GM19023 (cell line): Measurements from ENCODE around the gene MEGF11.

Source experiments
- ATAC-seq: cut with Tn5 transposase; IDR thresholded peaks from one replicate; pipeline ENCODE4 v1.9.1; 2021; ENCODE audit warnings: mild to moderate bottlenecking, moderate library complexity; ENCODE audit not compliant: unreplicated experiment

MEGF11 gene

DNA sequence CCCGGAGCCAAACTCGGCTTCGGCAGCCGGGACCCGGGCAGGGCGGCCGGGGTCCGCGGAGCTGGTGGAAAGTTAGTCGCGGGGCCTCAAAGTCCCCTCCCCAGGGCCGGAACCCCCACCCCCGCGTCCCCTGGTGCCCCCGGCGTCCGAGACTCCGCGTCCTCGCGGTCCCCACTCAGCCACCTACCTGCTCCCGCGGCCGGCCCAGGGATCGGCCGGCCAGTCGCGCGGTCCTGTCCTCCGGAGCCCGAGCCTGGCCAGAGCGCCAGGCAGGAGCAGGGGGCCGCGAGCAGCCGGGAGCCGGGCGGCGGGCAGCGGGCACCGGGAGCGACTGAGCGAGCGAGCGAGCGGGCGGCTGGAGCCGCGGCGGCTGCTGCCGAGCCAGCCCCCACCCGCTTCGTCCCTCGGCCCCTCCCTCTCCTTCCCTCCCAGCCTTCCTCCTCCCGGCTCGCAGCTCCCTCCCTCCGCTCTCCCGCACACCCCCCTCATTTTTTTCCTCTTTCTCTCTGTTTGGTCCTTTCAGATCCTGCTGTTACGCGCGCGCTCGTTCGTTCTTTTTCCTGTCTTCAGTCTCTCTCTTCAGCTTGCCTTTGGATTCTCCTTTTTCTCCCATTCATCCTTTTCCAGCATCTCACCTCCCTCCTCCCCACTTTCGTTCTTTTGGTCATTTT lies at the start of gene MEGF11:
Gene MEGF11, minus strand, starts transcription at position 333 of the 671 bp plus-strand sequence. CDS start 125,347 bp downstream, outside the sequence.
- no peak for ATAC-seq

GRCh38 chr15:66302489-66303278 lies 49.1 kb upstream of the MEGF11 start:
- ATAC-seq, result no peak

DNA sequence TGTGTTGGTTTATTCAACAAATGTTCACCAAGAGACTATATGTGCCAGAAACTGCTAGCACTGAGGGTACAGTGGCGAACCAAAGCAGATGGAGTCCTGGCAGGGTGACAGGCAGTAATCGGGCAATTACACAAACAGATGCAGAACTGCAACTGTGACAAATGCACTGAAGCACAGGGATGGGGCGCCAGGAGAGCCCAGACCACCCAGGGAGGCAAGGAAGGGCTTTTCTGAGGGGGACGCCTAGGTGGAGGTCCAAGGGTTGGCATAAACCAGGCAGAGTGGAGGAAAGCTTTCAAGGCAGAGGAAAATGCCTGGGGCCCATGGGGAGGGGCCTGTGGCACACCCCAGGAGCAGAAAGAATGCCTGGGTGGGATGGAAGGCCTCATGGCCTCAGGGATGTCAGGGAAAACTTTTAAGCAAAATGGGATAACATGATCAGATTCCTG lies 45.3 kb upstream of the MEGF11 start:
- ATAC-seq, result no peak

DNA sequence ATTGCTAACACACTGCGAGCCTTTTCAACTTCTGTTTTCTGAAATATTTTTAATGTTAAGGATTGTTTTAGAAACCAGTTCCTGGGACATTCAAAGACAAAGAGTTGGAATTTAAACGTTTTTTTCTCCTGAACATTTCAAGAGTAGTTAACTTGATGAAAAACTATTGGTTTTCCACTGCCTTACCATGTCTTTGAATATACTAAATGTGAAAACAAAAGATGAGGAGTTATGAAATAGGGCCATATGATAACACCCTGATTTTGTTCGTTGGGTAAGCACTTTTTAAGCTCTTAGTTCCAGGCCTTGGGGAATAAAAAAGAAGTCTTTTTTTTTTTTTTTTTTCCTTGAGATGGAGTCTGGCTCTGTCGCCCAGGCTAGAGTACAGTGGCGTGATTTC lies 42.6 kb upstream of the MEGF11 start:
- ATAC-seq, result no peak

- ATAC-seq, result no peak
Measured at GRCh38 chr15:66294932-66295235, 41.3 kb upstream of the MEGF11 start.

GRCh38 chr15:66294157-66294931 lies 40.8 kb upstream of the MEGF11 start:
- peak; percentile 30 for ATAC-seq

DNA sequence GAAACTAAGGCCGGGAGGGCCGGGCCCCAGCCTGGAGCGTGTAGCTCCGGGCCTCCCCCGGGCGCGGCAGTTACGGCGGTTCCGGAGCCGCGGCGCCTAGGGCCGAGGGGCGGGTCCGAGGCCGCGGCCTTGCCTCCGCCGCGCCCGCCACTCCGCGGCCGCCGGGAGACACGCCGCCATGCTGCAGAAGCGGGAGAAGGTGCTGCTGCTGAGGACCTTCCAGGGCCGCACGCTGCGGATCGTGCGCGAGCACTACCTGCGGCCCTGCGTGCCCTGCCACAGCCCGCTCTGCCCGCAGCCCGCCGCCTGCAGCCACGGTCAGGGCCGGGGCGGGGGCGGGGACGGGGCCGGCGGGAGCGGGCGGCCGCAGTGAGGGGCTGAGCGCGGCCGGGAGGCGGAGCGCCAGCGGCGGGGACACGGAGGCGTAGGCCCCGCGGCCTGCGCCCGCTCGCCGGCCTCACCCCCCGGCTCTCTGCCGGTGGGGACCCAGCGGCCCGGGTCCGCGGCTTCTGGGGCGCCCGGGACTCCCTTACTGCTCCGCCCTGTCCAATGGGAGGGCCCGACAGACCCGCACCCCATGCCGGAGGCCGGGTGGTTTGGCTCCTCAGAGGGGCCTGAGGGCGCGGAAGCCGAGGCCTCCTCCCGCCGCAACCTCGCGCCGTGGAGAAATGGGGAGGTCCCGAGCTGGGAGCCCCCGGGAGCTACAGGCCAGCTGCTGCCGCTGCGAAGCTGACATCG lies 40.0 kb upstream of the MEGF11 start, which contains the start of gene DIS3L:
Gene DIS3L, plus strand, starts transcription at position 150 of the 738 bp plus-strand sequence. Its CDS starts 29 bp downstream, at position 179.
- peak; percentile 70 for ATAC-seq

GRCh38 chr15:66292571-66293418 lies 39.2 kb upstream of the MEGF11 start:
- peak; percentile 12 for ATAC-seq

DNA sequence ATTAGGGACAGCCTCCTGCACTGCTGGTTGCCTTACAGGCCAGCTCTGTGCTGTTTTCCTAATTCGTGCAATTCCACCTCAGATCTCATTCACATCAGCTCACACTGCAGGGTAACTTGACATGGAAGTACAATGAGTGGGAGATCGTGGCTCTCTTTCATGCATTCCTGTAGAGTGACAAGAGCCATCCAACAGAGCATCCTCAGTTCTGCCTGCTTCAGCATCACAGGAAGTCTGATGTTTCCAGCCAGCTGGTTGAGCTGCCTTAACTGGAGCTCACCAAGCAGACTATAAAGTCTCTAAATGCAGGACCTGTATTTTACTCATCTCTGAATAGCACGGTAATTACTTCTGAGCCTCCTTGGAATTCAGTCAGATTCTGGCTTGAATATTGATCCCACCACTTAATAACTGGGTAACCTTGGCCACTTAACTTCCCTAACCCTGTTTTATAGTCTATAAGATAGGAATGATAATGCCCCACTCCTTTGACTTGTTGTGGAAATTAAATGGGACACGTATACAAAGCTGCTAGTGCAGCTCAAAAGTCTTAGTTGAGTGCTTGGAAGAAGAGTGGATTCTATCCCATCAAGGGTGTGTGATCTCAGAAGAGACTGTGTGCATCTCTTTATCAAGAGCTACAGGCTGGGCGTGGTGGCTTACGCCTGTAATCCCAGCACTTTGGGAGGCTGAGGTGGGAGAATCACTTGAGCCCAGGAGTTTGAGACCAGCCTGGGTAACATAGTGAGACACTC lies 38.4 kb upstream of the MEGF11 start:
- ATAC-seq, result no peak

DNA sequence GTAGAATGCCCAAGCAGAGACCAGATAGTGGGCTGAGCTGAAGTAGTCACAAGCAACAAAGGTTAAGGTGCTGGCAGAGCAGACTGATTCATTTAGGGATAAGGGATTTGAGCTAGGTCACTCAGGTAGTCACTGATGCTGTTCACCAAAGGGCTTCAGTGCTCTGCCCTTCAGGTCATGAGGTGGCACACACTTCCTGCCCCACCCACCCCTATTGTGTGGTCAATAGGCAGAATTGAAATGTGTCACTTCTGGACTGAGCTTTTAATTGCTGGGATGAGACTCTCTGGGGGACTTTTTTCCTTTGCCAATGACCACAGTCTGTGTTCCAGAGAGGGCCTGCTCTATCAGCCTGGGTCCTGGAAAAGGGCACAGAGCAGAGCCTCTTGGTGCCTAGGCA lies 37.0 kb upstream of the MEGF11 start:
- ATAC-seq, result no peak

GRCh38 chr15:66290007-66290406 lies 36.5 kb upstream of the MEGF11 start:
- no peak for ATAC-seq

DNA sequence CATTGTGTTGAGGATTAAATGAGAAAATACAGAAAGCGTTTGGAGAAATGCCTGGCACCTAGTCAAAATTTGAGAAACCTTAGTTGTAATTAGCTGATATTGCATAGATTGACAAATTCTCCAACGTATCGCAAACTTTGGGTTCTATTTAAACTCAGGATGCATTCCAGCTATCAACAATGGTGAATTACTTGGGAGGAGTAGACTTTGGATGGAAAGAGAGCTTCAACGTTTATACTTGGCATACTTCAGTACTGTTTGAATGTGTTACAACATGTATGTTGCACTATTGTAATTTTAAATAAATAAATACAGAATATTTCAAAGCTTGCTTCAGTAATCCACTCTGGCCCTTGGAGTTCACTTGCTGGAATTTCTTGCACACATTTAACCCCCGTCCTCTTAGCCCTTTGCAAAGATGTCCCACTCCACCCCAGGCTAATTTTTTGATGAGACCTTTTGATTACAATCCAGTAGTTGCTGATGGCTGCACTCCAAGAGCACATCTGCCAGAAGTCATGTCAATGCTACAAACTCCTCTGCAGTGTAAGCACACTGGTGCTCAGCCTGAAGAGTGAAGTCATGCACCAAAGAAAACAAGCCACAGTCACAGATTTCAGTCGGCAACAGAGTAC lies 35.1 kb upstream of the MEGF11 start:
- ATAC-seq, result no peak

GRCh38 chr15:66288093-66288492 lies 34.5 kb upstream of the MEGF11 start:
- no peak for ATAC-seq

DNA sequence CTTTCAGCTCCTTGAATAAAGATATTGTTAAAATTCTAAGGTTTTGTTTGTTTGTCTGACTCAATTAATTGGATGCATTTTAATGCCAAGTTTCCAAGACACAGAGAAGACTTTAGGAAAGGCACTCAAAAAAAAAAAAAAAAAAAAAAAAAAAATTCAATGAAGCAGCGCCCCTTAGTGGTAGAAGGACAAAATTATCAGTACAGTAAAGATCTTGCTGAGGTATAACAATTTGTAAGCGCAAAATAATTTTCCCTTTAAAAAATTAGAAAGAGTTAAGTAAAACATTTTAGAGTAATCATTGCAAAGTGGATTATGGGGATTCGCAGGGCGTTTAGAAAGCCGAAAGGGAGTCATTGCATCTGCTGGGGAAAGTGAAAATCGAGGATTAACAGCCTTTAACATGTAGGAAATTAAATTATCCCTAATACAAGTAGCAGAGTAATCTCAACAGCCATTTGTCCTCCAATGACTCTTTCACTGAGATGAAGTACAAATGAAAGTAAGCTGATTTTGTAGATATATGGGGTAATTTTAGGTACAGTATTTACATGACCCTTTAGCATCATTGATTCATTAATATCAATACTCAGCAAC lies 34.0 kb upstream of the MEGF11 start:
- ATAC-seq, result no peak

DNA sequence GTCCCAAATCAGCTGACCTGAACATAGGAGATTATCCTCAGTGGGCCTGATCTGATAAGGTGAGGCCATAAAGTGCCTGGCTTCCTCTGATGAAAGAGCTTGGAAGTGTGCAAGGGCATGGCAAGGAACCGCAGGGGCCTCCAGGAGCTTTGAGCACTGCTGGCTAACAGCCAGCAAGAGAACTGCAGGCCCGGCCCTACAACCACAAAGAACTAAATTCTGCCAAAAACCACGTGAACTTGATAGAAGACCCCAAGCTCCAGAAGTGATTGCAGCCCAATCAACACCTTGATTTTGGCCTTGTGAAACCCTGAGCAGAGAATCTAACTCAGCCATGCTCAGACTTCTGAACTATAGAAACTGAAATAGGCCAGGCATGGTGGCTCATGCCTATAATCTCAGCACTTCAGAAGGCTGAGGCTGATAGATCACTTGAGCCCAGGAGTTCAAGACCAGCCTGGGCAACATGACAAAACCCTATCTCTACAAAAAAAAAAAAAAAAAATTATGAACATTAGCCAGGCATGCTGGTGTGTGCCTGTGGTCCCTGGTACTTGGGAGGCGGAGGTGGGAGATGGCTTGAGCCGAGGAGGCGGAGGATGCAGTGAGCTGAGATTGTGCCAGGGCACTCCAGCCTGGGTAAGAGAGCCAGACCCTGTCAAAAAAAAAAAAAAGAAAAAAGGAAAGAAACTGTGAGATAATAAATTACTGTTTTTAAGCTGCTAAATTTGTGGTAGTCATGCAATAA lies 32.2 kb upstream of the MEGF11 start:
- ATAC-seq, result no peak

DNA sequence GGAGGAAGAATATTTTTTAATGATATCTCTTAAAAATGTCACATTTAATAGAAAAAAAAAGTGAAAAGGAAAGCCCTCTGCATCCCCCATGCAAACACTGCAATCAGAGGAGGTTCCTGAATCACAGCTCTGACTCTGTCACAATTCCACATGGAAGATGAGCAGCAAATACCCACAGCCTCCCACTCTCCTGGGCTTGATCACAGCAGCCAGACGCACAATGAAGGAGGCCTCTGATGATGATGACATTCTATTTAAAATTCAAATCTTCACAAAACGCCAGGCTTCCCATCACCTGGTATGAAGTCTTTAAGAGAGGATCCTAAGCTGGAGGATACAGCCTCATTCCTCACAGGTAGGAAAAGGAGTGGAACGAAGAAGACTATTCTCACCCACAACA lies 30.7 kb upstream of the MEGF11 start:
- no peak for ATAC-seq

- ATAC-seq, result no peak
Measured at GRCh38 chr15:66278671-66279070, 25.1 kb upstream of the MEGF11 start.

- ATAC-seq, result no peak
Measured at GRCh38 chr15:66278056-66278455, 24.5 kb upstream of the MEGF11 start.
